ENCODE measurements around the gene AAMDC.
"Not testable (repeated sequence)": the region's sequence is repeated elsewhere in the genome, so short reads cannot be mapped to it uniquely, and the experiment has no call there.

AAMDC gene

GRCh38 chr11:77815459-77815858, 5.5 kb upstream of the AAMDC start:
- TF ChIP-seq CTCF (IDR thresholded peaks at IDR 0.05; ENCODE audit: low read depth, low read length), result no peak
- H3K4me3 ChIP-seq (ENCODE audit: low read depth, low read length), result no peak overlapping the region
- no peak for DNase-seq (ENCODE audit: low read depth, low spot score)
- in situ Hi-C loops (cut with HindIII; ENCODE audit: low sequenced_read_pairs), result no loop called here

GRCh38 chr11:77819411-77819920, 1.5 kb upstream of the AAMDC start:
- TF ChIP-seq CTCF (IDR thresholded peaks at IDR 0.05; ENCODE audit: low read depth, low read length), result no peak
- in situ Hi-C loops (cut with HindIII; ENCODE audit: low sequenced_read_pairs), result no loop called here
- peak overlapping the region; percentile 99 for H3K4me3 ChIP-seq (ENCODE audit: low read depth, low read length)
- peak; percentile 89 for DNase-seq (ENCODE audit: low read depth, low spot score)

- TF ChIP-seq CTCF (IDR thresholded peaks at IDR 0.05; ENCODE audit: low read depth, low read length), result no peak
- in situ Hi-C loops (cut with HindIII; ENCODE audit: low sequenced_read_pairs), result no loop called here
- peak; percentile 23 for DNase-seq (ENCODE audit: low read depth, low spot score)
- H3K4me3 ChIP-seq (ENCODE audit: low read depth, low read length), result peak overlapping the region; percentile 99
These were observed 901 bp upstream of the AAMDC start for GRCh38 chr11:77819921-77820564.

GRCh38 chr11:77821349-77821851, 456 bp downstream of the AAMDC start:
- DNase-seq (ENCODE audit: low read depth, low spot score), result peak; percentile 47
- no peak for TF ChIP-seq CTCF (IDR thresholded peaks at IDR 0.05; ENCODE audit: low read depth, low read length)
- in situ Hi-C loops (cut with HindIII; ENCODE audit: low sequenced_read_pairs), result no loop called here
- peak overlapping the region; percentile 99 for H3K4me3 ChIP-seq (ENCODE audit: low read depth, low read length)

GRCh38 chr11:77822126-77822525, 1.2 kb downstream of the AAMDC start:
- in situ Hi-C loops (cut with HindIII; ENCODE audit: low sequenced_read_pairs); DNase-seq (ENCODE audit: low read depth, low spot score): not testable (repeated sequence)
- H3K4me3 ChIP-seq (ENCODE audit: low read depth, low read length), result peak overlapping the region; percentile 99

- no peak for TF ChIP-seq CTCF (IDR thresholded peaks at IDR 0.05; ENCODE audit: low read depth, low read length)
- peak; percentile 19 for DNase-seq (ENCODE audit: low read depth, low spot score)
- in situ Hi-C loops (cut with HindIII; ENCODE audit: low sequenced_read_pairs), result no loop called here
- no peak overlapping the region for H3K4me3 ChIP-seq (ENCODE audit: low read depth, low read length)
These were observed 2.8 kb downstream of the AAMDC start for GRCh38 chr11:77823775-77824174.

- TF ChIP-seq CTCF (IDR thresholded peaks at IDR 0.05; ENCODE audit: low read depth, low read length), result no peak
- no peak overlapping the region for H3K4me3 ChIP-seq (ENCODE audit: low read depth, low read length)
- DNase-seq (ENCODE audit: low read depth, low spot score), result no peak
- in situ Hi-C loops (cut with HindIII; ENCODE audit: low sequenced_read_pairs), result no loop called here
These were observed 8.0 kb downstream of the AAMDC start for GRCh38 chr11:77828926-77829325.
